IPS-NIHi11 (cell line): ENCODE data around the gene HNRNPDL.
"Not testable (repeated sequence)": the region's sequence is repeated elsewhere in the genome, so short reads cannot be mapped to it uniquely, and the experiment has no call there.

Experiments
- DNase-seq: peaks from one replicate; pipeline ENCODE4 v3.0.0; 2012; ENCODE audit warnings: mixed read lengths, low spot score

Gene HNRNPDL

DNA sequence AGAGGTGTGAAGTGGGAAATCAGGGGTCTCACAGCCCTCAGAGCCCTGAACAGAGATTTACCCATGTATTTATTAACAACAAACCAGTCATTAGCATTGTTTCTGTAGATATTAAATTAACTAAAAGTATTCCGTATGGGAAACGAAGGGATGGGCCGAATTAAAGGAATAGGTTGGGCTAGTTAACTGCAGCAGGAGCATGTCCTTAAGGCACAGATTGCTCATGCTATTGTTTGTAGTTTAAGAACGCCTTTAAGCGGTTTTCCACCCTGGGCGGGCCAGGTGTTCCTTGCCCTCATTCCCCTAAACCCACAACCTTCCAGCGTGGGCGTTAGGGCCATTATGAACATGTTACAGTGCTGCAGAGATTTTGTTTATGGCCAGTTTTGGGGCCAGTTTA is 44.0 kb downstream of the HNRNPDL start:
- DNase-seq, result not testable (repeated sequence)

DNA sequence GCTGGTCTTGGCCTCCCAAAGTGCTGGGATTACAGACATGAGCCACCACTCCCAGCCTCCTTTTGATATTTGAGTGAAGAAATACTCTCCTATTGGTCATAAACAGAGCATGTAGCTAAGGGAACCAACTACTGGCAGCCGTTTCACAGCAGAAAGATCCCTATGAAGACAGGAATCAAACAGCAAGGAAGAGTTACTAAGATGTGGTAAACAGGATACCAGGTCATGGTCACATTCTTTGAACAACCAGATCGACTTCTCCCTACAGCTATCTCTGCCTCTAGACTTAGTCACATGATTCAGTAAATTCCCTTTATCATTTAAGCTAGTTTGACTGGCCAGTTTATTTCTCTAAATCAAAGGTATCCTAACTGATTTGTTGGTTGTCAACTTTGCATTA is 47.5 kb downstream of the HNRNPDL start:
- no peak for DNase-seq

DNA sequence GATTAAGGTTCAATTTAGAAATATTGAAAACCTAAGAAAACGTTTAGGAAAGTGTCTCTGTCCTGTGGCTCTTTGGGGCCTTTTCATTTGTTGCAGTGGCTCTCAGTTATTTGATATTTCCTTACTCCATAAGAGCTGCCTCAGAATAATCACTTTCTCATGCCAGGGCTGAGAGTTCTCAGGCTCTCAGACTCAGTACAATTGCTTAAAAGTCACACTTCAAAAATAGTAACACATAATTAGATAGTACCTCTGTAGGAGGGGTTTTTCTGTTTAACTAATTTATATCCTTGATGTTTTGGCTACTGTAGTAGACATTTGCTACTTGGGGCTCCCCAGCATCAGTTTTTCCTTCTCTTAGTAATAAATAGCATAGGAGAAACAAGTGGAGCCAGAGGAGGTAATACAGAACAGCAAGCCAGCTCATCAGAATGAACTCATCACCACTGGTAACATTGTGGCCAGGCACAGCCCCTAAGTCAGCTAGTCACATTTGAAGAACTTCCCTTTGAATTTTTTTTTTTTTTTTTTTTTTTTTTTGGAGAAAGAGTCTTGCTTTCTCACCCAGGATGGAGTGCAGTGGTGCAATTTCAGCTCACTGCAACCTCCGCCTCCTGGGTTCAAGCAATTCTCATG is 48.5 kb downstream of the HNRNPDL start:
- no peak for DNase-seq

DNA sequence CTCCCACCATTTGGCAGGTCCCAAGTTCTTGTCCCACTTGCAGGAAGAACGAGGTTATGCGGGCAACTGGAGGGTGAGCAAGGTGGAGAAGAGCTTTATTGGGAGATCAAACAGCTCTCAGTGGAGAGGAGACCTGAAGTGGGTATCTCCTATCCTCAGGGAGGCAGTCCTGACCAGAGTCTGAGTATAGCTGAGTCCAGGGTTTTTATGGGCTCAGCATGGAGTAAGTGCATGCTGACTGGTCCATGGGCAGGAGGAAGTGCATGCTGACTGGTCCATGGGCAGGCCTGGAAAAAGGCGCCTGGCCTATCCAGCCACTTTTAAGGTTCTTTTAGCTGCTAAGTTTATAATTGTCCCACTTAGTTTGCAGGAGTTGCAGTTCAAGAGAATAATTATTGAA is 49.0 kb downstream of the HNRNPDL start:
- no peak for DNase-seq

DNA sequence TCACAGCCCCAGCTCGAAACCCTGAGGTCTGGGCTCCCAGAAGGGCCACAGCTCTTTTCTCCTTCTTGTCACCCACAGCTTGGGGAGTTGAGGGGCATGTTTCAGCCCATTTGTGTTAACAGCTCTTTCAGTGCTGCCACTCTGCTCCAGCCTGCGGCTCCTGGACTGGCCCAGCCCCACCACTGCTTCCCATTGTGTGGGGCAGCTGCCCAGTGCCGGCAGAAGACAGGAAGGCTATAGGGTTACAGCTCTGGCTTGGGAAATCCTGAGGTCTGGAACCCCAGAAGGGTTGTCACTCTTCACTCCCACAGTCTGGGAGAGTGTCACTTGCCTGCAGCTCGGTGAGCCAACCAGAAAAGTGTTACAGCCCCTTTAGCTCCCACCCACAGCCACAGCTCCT is 49.4 kb downstream of the HNRNPDL start:
- DNase-seq, result no peak

DNA sequence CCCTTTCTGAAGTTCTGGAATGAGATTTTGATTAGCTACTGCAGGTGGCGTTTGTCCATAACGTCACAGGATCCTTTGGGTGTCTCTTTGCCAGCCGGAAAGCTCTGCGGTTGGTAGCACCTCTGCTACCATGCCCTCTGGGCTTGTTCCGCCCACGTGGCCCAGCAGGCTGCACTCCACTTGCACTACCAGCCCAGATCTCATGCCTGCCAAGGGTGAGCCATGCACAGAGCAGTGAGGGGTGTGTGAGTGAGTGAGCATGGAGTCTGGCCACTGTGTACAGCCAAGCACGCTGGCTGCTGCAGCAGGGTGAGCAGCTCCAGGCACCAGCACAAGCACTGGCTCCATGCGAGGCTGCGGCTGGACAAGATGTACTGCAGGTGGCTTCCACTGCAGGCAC is 49.9 kb downstream of the HNRNPDL start:
- DNase-seq, result no peak

DNA sequence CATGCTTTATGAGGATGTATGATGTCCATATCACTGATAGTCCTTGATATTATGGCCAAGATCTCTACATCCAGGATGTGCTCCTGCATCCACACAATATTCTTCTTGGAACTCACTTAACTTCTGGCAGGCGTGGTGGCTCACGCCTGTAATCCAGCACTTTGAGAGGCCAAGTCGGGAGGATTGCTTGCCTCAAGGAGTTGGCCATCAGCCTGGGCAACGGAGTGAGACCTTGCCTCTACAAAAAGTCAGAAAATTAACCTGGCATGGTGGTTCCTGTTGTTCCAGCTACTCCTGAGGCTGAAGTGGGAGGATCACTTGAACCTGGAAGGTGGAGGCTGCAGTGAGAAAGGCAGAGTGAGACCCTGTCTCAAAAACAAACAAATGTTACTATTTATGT is 54.2 kb downstream of the HNRNPDL start:
- DNase-seq, result no peak

DNA sequence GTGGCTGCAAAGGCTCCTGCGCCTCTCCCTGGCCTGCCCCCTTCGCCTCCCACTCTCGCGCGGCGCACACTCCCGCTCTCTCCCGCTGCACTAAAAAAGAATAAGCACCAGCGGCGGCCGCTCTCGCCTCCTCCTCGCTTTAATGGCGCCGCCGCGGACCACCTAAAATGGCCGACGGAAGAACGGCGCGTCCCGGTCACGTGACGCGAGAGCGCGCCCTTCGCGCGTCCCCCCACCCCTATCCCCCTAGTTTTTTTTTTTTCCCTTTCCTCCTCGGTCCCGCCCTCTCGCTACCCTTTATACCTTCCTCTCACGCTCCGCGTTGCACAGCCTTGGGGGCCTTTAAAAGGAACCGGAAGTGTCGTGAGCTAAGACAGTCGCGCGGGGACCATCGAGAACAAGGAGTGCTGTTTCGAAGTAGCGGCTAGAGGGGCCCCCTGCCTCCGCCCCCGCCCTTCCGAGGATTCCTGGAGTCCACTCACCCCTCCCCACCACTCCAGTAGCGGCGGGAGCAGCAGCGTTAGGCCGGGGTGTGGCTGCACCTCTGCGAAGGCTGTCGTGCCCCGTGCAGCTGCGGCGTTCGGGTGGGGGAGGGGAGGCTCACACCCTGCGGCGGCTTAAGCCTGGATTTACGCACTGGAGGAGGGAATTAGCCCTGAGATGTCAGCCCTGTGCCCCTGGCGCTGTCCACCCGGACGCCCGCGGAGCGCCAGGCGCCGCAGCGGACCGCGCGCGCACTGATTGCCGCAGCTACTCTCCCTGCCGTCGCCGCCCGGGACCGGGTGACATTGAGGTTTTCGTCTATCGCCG is 56.2 kb downstream of the HNRNPDL start, which contains the start of gene HNRNPD:
TSS of gene HNRNPD (minus strand) at position 176 of the 810 bp plus-strand sequence. CDS start 313 bp downstream, outside the sequence.
- peak; percentile 93 for DNase-seq

DNA sequence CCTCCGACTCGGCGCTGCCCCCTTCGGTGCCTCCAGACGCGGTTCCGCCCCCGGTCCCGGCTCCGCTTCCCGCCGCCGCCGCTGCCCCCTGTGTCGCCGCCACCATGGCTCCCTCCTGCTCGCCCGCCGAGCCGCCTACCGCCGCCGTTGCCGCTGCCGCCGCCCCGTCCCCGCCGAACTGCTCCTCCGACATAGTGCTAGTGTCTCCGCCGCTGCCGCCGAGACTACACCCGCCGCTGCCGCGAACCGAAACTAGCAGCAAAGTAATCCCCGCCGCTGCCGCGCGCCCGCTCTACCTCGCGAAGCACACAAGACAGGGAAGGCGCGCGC is 56.8 kb downstream of the HNRNPDL start:
- DNase-seq, result peak; percentile 16
